HepG2 (cell line): ENCODE measurements around the gene CARMIL1. TPM values are rescaled to one million over a fixed set of nuclear protein-coding genes. Genes with fewer than 3 reads are reported as not detected.

Experiments
- AKNA ChIP-seq: sonication (generic); formaldehyde crosslinking; IDR thresholded peaks from 2 replicates; pipeline ENCODE4 v1.4.0; 2020; ENCODE audit warnings: missing genetic modification reagents, borderline replicate concordance
- ARHGAP35 ChIP-seq: sonication (generic); formaldehyde crosslinking; IDR thresholded peaks from 2 replicates; pipeline ENCODE4 v1.9.0; 2022; ENCODE audit warnings: mild to moderate bottlenecking, inconsistent platforms, moderate library complexity, missing genetic modification reagents, borderline replicate concordance
- DMTF1 ChIP-seq: sonication (generic); formaldehyde crosslinking; IDR thresholded peaks from 2 replicates; pipeline ENCODE4 v1.4.0; 2020; ENCODE audit warnings: mild to moderate bottlenecking, missing genetic modification reagents
- HMG20A ChIP-seq: IDR thresholded peaks from 2 replicates; pipeline ENCODE4 v1.6.1; 2016; ENCODE audit warnings: borderline replicate concordance
- HNF4A ChIP-seq: sonication (generic); formaldehyde crosslinking; IDR thresholded peaks from 2 replicates; pipeline ENCODE4 v1.4.0; 2020; ENCODE audit warnings: missing genetic modification reagents
- KMT2B ChIP-seq: IDR thresholded peaks from 2 replicates; pipeline ENCODE4 v1.6.1; 2016; ENCODE audit warnings: missing genetic modification reagents, missing compliant biosample characterization
- NR2F1 ChIP-seq, 2 experiments: fragments of 450-650 bp in 1 of 2; formaldehyde crosslinking in 1 of 2; IDR thresholded peaks; 2 replicates each; pipeline versions ENCODE4 v1.5.0 to v1.6.1; 2016 to 2020; ENCODE audit warnings: mild to moderate bottlenecking in 1 of 2, missing compliant biosample characterization in 1 of 2, missing genetic modification reagents in 1 of 2, moderate library complexity in 1 of 2
- RFX1 ChIP-seq: fragments of 450-650 bp; IDR thresholded peaks from 2 replicates; pipeline ENCODE4 v1.6.1; 2017
- SAP130 ChIP-seq: IDR thresholded peaks from 2 replicates; pipeline ENCODE4 v1.6.1; 2016; ENCODE audit warnings: low read depth
- SMAD9 ChIP-seq: sonication (generic); formaldehyde crosslinking; IDR thresholded peaks from 2 replicates; pipeline ENCODE4 v1.5.1; 2020; ENCODE audit warnings: mild to moderate bottlenecking, missing genetic modification reagents
- TCF7L2 ChIP-seq: IDR thresholded peaks from 2 replicates; pipeline ENCODE4 v1.6.1; 2011; ENCODE audit warnings: mild to moderate bottlenecking, low read depth, low read length, moderate library complexity
- XBP1 ChIP-seq: sonication (generic); formaldehyde crosslinking; IDR thresholded peaks from 2 replicates; pipeline ENCODE4 v1.5.0; 2020; ENCODE audit warnings: missing genetic modification reagents
- ZNF225 ChIP-seq: sonication (generic); formaldehyde crosslinking; IDR thresholded peaks from 2 replicates; pipeline ENCODE4 v1.4.0; 2020; ENCODE audit warnings: mild to moderate bottlenecking, missing genetic modification reagents
- ZNF343 ChIP-seq: sonication (generic); formaldehyde crosslinking; IDR thresholded peaks from 2 replicates; pipeline ENCODE4 v1.4.0; 2020; ENCODE audit warnings: mild to moderate bottlenecking, missing genetic modification reagents
- polyA plus RNA-seq, 8 experiments: library from polyadenylated mRNA; depleted of rRNA in 3 of 8; stranded (reverse) in 7 of 8; unstranded in 1 of 8; fragments of >200 nt; fragmentation: Illumina TruSeq in 4 of 8; extraction: Trizol in 4 of 8; gene quantifications; 2 replicates each; pipeline versions ENCODE4 v1.2.1 to v1.2.3, GENCODE V29; 2011 to 2016; ENCODE audit warnings: low read depth in 4 of 8, missing spikeins in 1 of 8, mixed read lengths in 1 of 8; ENCODE audit not compliant: insufficient read depth in 1 of 8
- total RNA-seq, 5 experiments: library from RNA; depleted of rRNA; stranded (reverse); fragments of >200 nt; fragmentation: Illumina TruSeq; extraction: Trizol; gene quantifications; 2 replicates each; pipeline ENCODE4 v1.2.3, GENCODE V29; 2016; ENCODE audit warnings: low read depth in 1 of 5
- TF ChIP-seq, protein P1 (sequence below): sonication (generic); formaldehyde crosslinking; conservative IDR thresholded peaks from 2 replicates; pipeline ENCODE4 v1.8.0; 2022; ENCODE audit warnings: low read depth, missing genetic modification reagents
- TF ChIP-seq, protein P2 (sequence below): sonication (generic); formaldehyde crosslinking; conservative IDR thresholded peaks from 2 replicates; pipeline ENCODE4 v1.4.0; 2020; ENCODE audit warnings: mild to moderate bottlenecking, missing genetic modification reagents, moderate library complexity
- TF ChIP-seq, protein P3 (sequence below): sonication (generic); formaldehyde crosslinking; IDR thresholded peaks from 2 replicates; pipeline ENCODE4 v1.5.1; 2020; ENCODE audit warnings: mild to moderate bottlenecking, missing genetic modification reagents, borderline replicate concordance

Gene CARMIL1
- total and polyA plus RNA-seq, 2 of the 13 experiments (the other 11 are each of a cell fraction or from before 2014, with no cell fraction given): 1.8 to 2.6 TPM

- TF ChIP-seq AKNA (CRISPR knock-in tag): no peak
- TF ChIP-seq ZNF343 (CRISPR knock-in tag): no peak
- no peak for TF ChIP-seq ARHGAP35 (CRISPR knock-in tag)
- TF ChIP-seq RFX1: no peak
- TF ChIP-seq HNF4A (CRISPR knock-in tag): peak; percentile 80
- TF ChIP-seq SAP130 (CRISPR knock-in tag): peak; percentile 26; the same call in 1 of the 2 replicates
- TF ChIP-seq HMG20A (CRISPR knock-in tag): peak; percentile 47; the same call in 1 of the 2 replicates
- no peak for TF ChIP-seq XBP1 (CRISPR knock-in tag)
- 0 out of 2 replicates have a peak, but pooled peaks have one; percentile 27 for TF ChIP-seq KMT2B
- no peak for TF ChIP-seq DMTF1 (CRISPR knock-in tag)
- TF ChIP-seq, protein P1, sequence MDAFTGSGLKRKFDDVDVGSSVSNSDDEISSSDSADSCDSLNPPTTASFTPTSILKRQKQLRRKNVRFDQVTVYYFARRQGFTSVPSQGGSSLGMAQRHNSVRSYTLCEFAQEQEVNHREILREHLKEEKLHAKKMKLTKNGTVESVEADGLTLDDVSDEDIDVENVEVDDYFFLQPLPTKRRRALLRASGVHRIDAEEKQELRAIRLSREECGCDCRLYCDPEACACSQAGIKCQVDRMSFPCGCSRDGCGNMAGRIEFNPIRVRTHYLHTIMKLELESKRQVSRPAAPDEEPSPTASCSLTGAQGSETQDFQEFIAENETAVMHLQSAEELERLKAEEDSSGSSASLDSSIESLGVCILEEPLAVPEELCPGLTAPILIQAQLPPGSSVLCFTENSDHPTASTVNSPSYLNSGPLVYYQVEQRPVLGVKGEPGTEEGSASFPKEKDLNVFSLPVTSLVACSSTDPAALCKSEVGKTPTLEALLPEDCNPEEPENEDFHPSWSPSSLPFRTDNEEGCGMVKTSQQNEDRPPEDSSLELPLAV (CRISPR knock-in tag): no peak
- TF ChIP-seq SMAD9: no peak
- TF ChIP-seq ZNF225 (CRISPR knock-in tag): no peak
- TF ChIP-seq, protein P2, sequence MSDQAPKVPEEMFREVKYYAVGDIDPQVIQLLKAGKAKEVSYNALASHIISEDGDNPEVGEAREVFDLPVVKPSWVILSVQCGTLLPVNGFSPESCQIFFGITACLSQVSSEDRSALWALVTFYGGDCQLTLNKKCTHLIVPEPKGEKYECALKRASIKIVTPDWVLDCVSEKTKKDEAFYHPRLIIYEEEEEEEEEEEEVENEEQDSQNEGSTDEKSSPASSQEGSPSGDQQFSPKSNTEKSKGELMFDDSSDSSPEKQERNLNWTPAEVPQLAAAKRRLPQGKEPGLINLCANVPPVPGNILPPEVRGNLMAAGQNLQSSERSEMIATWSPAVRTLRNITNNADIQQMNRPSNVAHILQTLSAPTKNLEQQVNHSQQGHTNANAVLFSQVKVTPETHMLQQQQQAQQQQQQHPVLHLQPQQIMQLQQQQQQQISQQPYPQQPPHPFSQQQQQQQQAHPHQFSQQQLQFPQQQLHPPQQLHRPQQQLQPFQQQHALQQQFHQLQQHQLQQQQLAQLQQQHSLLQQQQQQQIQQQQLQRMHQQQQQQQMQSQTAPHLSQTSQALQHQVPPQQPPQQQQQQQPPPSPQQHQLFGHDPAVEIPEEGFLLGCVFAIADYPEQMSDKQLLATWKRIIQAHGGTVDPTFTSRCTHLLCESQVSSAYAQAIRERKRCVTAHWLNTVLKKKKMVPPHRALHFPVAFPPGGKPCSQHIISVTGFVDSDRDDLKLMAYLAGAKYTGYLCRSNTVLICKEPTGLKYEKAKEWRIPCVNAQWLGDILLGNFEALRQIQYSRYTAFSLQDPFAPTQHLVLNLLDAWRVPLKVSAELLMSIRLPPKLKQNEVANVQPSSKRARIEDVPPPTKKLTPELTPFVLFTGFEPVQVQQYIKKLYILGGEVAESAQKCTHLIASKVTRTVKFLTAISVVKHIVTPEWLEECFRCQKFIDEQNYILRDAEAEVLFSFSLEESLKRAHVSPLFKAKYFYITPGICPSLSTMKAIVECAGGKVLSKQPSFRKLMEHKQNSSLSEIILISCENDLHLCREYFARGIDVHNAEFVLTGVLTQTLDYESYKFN (CRISPR knock-in tag): peak; percentile 77
- TF ChIP-seq, protein P3, sequence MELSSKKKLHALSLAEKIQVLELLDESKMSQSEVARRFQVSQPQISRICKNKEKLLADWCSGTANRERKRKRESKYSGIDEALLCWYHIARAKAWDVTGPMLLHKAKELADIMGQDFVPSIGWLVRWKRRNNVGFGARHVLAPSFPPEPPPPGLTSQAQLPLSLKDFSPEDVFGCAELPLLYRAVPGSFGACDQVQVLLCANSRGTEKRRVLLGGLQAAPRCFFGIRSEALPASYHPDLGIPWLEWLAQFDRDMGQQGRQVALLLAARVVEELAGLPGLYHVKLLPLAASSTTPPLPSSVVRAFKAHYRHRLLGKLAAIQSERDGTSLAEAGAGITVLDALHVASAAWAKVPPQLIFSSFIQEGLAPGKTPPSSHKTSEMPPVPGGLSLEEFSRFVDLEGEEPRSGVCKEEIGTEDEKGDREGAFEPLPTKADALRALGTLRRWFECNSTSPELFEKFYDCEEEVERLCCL: no peak
- TF ChIP-seq NR2F1 (CRISPR knock-in tag; IDR thresholded peaks at IDR 0.05): no peak
- TF ChIP-seq TCF7L2: no peak
These were observed 366.7 kb downstream of the CARMIL1 start (continued) for GRCh38 chr6:25645916-25646315.
